Esophagus muscularis mucosa (tissue), 4 donors: ENCODE measurements around the gene CCNL2. TPM values are rescaled to one million over a fixed set of nuclear protein-coding genes. Genes with fewer than 3 reads are reported as not detected.

Source experiments
- DNase-seq: peaks from one replicate; pipeline ENCODE4 v3.0.0-alpha.2; 2017; ENCODE audit errors: extremely low spot score
- H3K27ac ChIP-seq, 4 donors: fragments of 200-600 bp; sonication (generic); replicated peaks in 1 of 4; 1 replicate in 3 of 4; 2 replicates in 1 of 4; pipeline ENCODE4 v1.5.1; 2016 to 2019; ENCODE audit warnings: mild to moderate bottlenecking in 1 of 4
- H3K27me3 ChIP-seq, 4 donors: fragments of 200-600 bp; sonication (generic); one replicate each; pipeline versions ENCODE4 v1.5.1 to v1.6.0; 2016 to 2019
- H3K36me3 ChIP-seq, 4 donors: fragments of 200-600 bp; sonication (generic); one replicate each; pipeline ENCODE4 v1.5.1; 2016 to 2019
- H3K4me1 ChIP-seq, 4 donors: fragments of 200-600 bp; sonication (generic); one replicate each; pipeline ENCODE4 v1.5.1; 2016 to 2019
- H3K4me3 ChIP-seq, 4 donors: fragments of 200-600 bp; sonication (generic); 1 replicate in 2 of 4; 2 replicates in 2 of 4; pipeline ENCODE4 v1.5.1; 2016 to 2019; ENCODE audit warnings: mild to moderate bottlenecking in 4 of 4, moderate library complexity in 1 of 4
- H3K9me3 ChIP-seq, 4 donors: fragments of 200-600 bp; sonication (generic); 1 replicate in 3 of 4; 2 replicates in 1 of 4; pipeline ENCODE4 v1.5.1; 2016 to 2019
- EP300 ChIP-seq: sonication (generic); formaldehyde crosslinking; IDR thresholded peaks from one replicate; pipeline ENCODE4 v1.6.1; 2017; ENCODE audit warnings: antibody characterized with exemption
- POLR2A ChIP-seq: fragments of 450-650 bp; IDR thresholded peaks from one replicate; pipeline ENCODE4 v1.6.1; 2017; ENCODE audit warnings: antibody characterized with exemption, moderate library complexity, mild to moderate bottlenecking, low read depth
- POLR2AphosphoS5 ChIP-seq, 2 donors: sonication (generic); formaldehyde crosslinking; IDR thresholded peaks; one replicate each; pipeline ENCODE4 v1.6.1; 2017; ENCODE audit warnings: antibody characterized with exemption in 2 of 2
- WGBS: methylation state at CpG from one replicate; pipeline ENCODE4 v1.1.5; 2018; 5-methylcytosine and 5-hydroxymethylcytosine counted together
- intact Hi-C: fragments of 100-400 bp; cut with DNase I; formaldehyde crosslinking; loops from one replicate; pipeline ENCODE4 v1.15.1; 2023
- total RNA-seq, 4 donors: library from RNA; depleted of rRNA; stranded (reverse); fragments of >200 nt; gene quantifications; one replicate each; pipeline versions ENCODE4 v1.1.0 to v1.2.1, GENCODE V29; 2016
- TF ChIP-seq, protein P1 (sequence below), 3 experiments: fragments of 200-600 bp in 2 of 3; fragments of 450-650 bp in 1 of 3; sonication (generic) in 2 of 3; IDR thresholded peaks; one replicate each; pipeline ENCODE4 v1.5.1; 2017 to 2019; ENCODE audit warnings: antibody characterized with exemption in 3 of 3, mild to moderate bottlenecking in 2 of 3, moderate library complexity in 1 of 3

CCNL2 gene
- total RNA-seq, 4 donors from 2014 or later: 73.4 to 136 (median 108) TPM

- H3K4me3 ChIP-seq: no peak overlapping the region
- intact Hi-C loops: no loop called here
- H3K27me3 ChIP-seq: no peaks in the 10 kb centered on the region
- H3K4me1 ChIP-seq: peaks cover 16 to 27% (median 20%) of the 10 kb centered on the region in 4 donors
- no peak for TF ChIP-seq POLR2AphosphoS5 (IDR thresholded peaks at IDR 0.05)
- TF ChIP-seq, protein P1, sequence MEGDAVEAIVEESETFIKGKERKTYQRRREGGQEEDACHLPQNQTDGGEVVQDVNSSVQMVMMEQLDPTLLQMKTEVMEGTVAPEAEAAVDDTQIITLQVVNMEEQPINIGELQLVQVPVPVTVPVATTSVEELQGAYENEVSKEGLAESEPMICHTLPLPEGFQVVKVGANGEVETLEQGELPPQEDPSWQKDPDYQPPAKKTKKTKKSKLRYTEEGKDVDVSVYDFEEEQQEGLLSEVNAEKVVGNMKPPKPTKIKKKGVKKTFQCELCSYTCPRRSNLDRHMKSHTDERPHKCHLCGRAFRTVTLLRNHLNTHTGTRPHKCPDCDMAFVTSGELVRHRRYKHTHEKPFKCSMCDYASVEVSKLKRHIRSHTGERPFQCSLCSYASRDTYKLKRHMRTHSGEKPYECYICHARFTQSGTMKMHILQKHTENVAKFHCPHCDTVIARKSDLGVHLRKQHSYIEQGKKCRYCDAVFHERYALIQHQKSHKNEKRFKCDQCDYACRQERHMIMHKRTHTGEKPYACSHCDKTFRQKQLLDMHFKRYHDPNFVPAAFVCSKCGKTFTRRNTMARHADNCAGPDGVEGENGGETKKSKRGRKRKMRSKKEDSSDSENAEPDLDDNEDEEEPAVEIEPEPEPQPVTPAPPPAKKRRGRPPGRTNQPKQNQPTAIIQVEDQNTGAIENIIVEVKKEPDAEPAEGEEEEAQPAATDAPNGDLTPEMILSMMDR (IDR thresholded peaks at IDR 0.05): no peak
- TF ChIP-seq POLR2A: no peak
- TF ChIP-seq EP300: no peak
- H3K27ac ChIP-seq: no peak overlapping the region
- H3K9me3 ChIP-seq: no peaks in the 10 kb centered on the region
- no peak for DNase-seq
- H3K36me3 ChIP-seq: peaks cover 27 to 67% (median 63%) of the 10 kb centered on the region in 4 donors
- 91% methylated on average over 36 of the region's 36 CpGs for WGBS
Measured at GRCh38 chr1:1340791-1341548, 58.2 kb downstream of the CCNL2 start.

DNA sequence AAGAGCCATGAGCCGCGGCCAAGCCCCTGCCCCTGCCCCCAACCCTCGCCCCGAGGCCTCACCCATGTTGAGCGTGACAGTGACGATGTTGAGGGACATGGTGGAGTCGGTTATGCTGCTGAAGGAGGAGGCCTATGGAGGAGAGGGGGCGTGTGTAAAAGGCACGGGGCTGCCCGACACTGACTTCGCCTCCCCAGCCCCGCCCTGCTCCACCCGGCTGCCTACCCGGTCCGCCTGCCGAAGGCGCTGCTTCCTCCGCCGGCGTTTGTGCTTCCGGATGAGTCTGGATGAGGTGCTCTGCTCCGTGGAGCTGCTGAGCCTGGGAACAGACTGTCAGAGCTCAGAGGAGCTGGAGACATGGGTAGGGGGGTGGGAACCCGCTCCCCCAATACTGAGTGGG is 59.0 kb downstream of the CCNL2 start:
- WGBS: 94% methylated on average over 19 of the region's 23 CpGs
- TF ChIP-seq, protein P1 (IDR thresholded peaks at IDR 0.05): no peak
- TF ChIP-seq EP300 (no peak), POLR2AphosphoS5 (IDR thresholded peaks at IDR 0.05) (no peak), POLR2A (no peak)
- Histone ChIP-seq H3K27ac (no peak overlapping the region), H3K4me3 (no peak overlapping the region), H3K36me3 (peaks cover 27 to 74% (median 67%) of the 10 kb centered on the region in 4 donors), H3K27me3 (no peaks in the 10 kb centered on the region), H3K9me3 (no peaks in the 10 kb centered on the region), H3K4me1 (peaks cover 8 to 20% (median 12%) of the 10 kb centered on the region in 4 donors)
- intact Hi-C loops: no loop called here
- DNase-seq: no peak

- H3K9me3 ChIP-seq: no peaks in the 10 kb centered on the region
- WGBS: no CpG with 5 or more reads among the region's 36 CpGs
- H3K36me3 ChIP-seq: peaks cover 27 to 74% (median 68%) of the 10 kb centered on the region in 4 donors
- intact Hi-C loops: no loop called here
- H3K27ac ChIP-seq: no peak overlapping the region
- no peaks in the 10 kb centered on the region for H3K27me3 ChIP-seq
- H3K4me3 ChIP-seq: no peak overlapping the region
- TF ChIP-seq POLR2AphosphoS5 (IDR thresholded peaks at IDR 0.05) (no peak), POLR2A (no peak), EP300 (no peak)
- TF ChIP-seq, protein P1 (IDR thresholded peaks at IDR 0.05): no peak
- DNase-seq: no peak
- H3K4me1 ChIP-seq: peaks cover 0 to 11% (median 3%) of the 10 kb centered on the region in 4 donors
Measured at GRCh38 chr1:1338278-1338677, 60.9 kb downstream of the CCNL2 start.

GRCh38 chr1:1337793-1338147 is 61.4 kb downstream of the CCNL2 start:
- Histone ChIP-seq H3K4me3 (no peak overlapping the region), H3K36me3 (peaks cover 27 to 74% (median 68%) of the 10 kb centered on the region in 4 donors), H3K4me1 (peaks cover 0 to 9% (median 3%) of the 10 kb centered on the region in 4 donors), H3K27ac (no peak overlapping the region), H3K27me3 (no peaks in the 10 kb centered on the region), H3K9me3 (no peaks in the 10 kb centered on the region)
- intact Hi-C loops: no loop called here
- 86% methylated on average over 9 of the region's 18 CpGs for whole genome bisulfite sequencing
- TF ChIP-seq, protein P1 (IDR thresholded peaks at IDR 0.05): no peak
- TF ChIP-seq EP300: no peak
- TF ChIP-seq POLR2A: no peak
- no peak for TF ChIP-seq POLR2AphosphoS5 (IDR thresholded peaks at IDR 0.05)
- no peak for DNase-seq
